DLD1 (cell line): ENCODE measurements around the gene USP7.

ENCODE experiments used
- in situ Hi-C: cut with HindIII; loops from 2 replicates; pipeline ENCODE4 v1.10.0; 2017; ENCODE audit warnings: low sequenced_read_pairs

USP7 gene

GRCh38 chr16:8904018-8904430, 59.7 kb downstream of the USP7 start:
- in situ Hi-C loops: no loop called here

GRCh38 chr16:8903004-8903403, 60.7 kb downstream of the USP7 start:
- in situ Hi-C loops: no loop called here

GRCh38 chr16:8901320-8901861, 62.3 kb downstream of the USP7 start:
- in situ Hi-C loops: no loop called here

- in situ Hi-C loops: no loop called here
Measured at GRCh38 chr16:8900343-8900742, 63.4 kb downstream of the USP7 start.

- in situ Hi-C loops: no loop called here
Measured at GRCh38 chr16:8899709-8900317, 63.9 kb downstream of the USP7 start.

- in situ Hi-C loops: no loop called here
Measured at GRCh38 chr16:8898660-8899318, 64.9 kb downstream of the USP7 start.

- in situ Hi-C loops: no loop called here
Measured at GRCh38 chr16:8894736-8895334, 68.9 kb downstream of the USP7 start.

- in situ Hi-C loops: no loop called here
Measured at GRCh38 chr16:8893976-8894690, 69.6 kb downstream of the USP7 start.

- in situ Hi-C loops: no loop called here
Measured at GRCh38 chr16:8893426-8893825, 70.3 kb downstream of the USP7 start.

- in situ Hi-C loops: no loop called here
Measured at GRCh38 chr16:8892101-8892575, 71.6 kb downstream of the USP7 start.

- in situ Hi-C loops: no loop called here
Measured at GRCh38 chr16:8890549-8890921, 73.2 kb downstream of the USP7 start.

- in situ Hi-C loops: no loop called here
Measured at GRCh38 chr16:8889893-8890548, 73.7 kb downstream of the USP7 start.

GRCh38 chr16:8888951-8889892, 74.5 kb downstream of the USP7 start:
- in situ Hi-C loops: no loop called here

- in situ Hi-C loops: no loop called here
Measured at GRCh38 chr16:8887952-8888560, 75.7 kb downstream of the USP7 start.

- in situ Hi-C loops: no loop called here
Measured at GRCh38 chr16:8887431-8887765, 76.3 kb downstream of the USP7 start.

- in situ Hi-C loops: no loop called here
Measured at GRCh38 chr16:8886593-8887430, 76.9 kb downstream of the USP7 start.

GRCh38 chr16:8885674-8886592, 77.8 kb downstream of the USP7 start:
- in situ Hi-C loops: no loop called here
